Colon (tissue), 2 donors: ENCODE data around the gene SYAP1.
"Not testable (repeated sequence)": the region's sequence is repeated elsewhere in the genome, so short reads cannot be mapped to it uniquely, and the experiment has no call there.

Source experiments
- FAIRE-seq: peaks from 2 replicates; lab custom pipeline; 2012; peaks lifted over from hg19 to GRCh38; lab: Jason Lieb, UNC
- donor health status: control.
- donor health status: control.

Gene SYAP1

GRCh38 chrX:16719334-16720084 is at the start of gene SYAP1:
TSS of gene SYAP1 (plus strand) at chrX:16719612. CDS start at chrX:16719725, 113 bp downstream.
- peak; percentile 57 for FAIRE-seq

- peak; percentile 43 for FAIRE-seq
Observed at GRCh38 chrX:16671005-16671404, 48.4 kb upstream of the SYAP1 start.

- no peak for FAIRE-seq
Observed at GRCh38 chrX:16678689-16679088, 40.7 kb upstream of the SYAP1 start.

GRCh38 chrX:16683007-16683664 is 36.3 kb upstream of the SYAP1 start:
- no peak for FAIRE-seq

GRCh38 chrX:16687514-16687913 is 31.9 kb upstream of the SYAP1 start:
- no peak for FAIRE-seq

GRCh38 chrX:16695079-16695676 is 24.2 kb upstream of the SYAP1 start:
- no peak for FAIRE-seq

GRCh38 chrX:16696956-16697355 is 22.5 kb upstream of the SYAP1 start:
- FAIRE-seq, result no peak

- no peak for FAIRE-seq
Observed at GRCh38 chrX:16699389-16699788, 20.0 kb upstream of the SYAP1 start.

- FAIRE-seq, result no peak
Observed at GRCh38 chrX:16700734-16701133, 18.7 kb upstream of the SYAP1 start.

GRCh38 chrX:16702700-16703599 is 16.5 kb upstream of the SYAP1 start:
- FAIRE-seq, result no peak

- FAIRE-seq, result no peak
Observed at GRCh38 chrX:16705370-16705769, 14.0 kb upstream of the SYAP1 start.

GRCh38 chrX:16708016-16708415 is 11.4 kb upstream of the SYAP1 start:
- FAIRE-seq, result no peak

GRCh38 chrX:16711219-16711811 is 8.1 kb upstream of the SYAP1 start:
- no peak for FAIRE-seq

- FAIRE-seq, result no peak
Observed at GRCh38 chrX:16711893-16712547, 7.4 kb upstream of the SYAP1 start.

- no peak for FAIRE-seq
Observed at GRCh38 chrX:16712548-16713155, 6.8 kb upstream of the SYAP1 start, which contains the start of gene CTPS2. TSS of gene CTPS2 (minus strand) at chrX:16712669. CDS start at chrX:16702902, 9,767 bp downstream.

GRCh38 chrX:16714504-16714903 is 4.9 kb upstream of the SYAP1 start:
- no peak for FAIRE-seq

GRCh38 chrX:16715638-16716037 is 3.8 kb upstream of the SYAP1 start:
- not testable (repeated sequence) for FAIRE-seq

GRCh38 chrX:16716451-16716850 is 3.0 kb upstream of the SYAP1 start:
- not testable (repeated sequence) for FAIRE-seq

- no peak for FAIRE-seq
Observed at GRCh38 chrX:16718824-16719333, 533 bp upstream of the SYAP1 start.

GRCh38 chrX:16722481-16722880 is 3.1 kb downstream of the SYAP1 start:
- FAIRE-seq, result no peak

- no peak for FAIRE-seq
Observed at GRCh38 chrX:16725072-16725471, 5.7 kb downstream of the SYAP1 start.
